ENCODE measurements around the gene OIT3. TPM values are rescaled to one million over a fixed set of nuclear protein-coding genes. Genes with fewer than 3 reads are reported as not detected.

OIT3 gene
- total RNA-seq, result 1.2 TPM

DNA sequence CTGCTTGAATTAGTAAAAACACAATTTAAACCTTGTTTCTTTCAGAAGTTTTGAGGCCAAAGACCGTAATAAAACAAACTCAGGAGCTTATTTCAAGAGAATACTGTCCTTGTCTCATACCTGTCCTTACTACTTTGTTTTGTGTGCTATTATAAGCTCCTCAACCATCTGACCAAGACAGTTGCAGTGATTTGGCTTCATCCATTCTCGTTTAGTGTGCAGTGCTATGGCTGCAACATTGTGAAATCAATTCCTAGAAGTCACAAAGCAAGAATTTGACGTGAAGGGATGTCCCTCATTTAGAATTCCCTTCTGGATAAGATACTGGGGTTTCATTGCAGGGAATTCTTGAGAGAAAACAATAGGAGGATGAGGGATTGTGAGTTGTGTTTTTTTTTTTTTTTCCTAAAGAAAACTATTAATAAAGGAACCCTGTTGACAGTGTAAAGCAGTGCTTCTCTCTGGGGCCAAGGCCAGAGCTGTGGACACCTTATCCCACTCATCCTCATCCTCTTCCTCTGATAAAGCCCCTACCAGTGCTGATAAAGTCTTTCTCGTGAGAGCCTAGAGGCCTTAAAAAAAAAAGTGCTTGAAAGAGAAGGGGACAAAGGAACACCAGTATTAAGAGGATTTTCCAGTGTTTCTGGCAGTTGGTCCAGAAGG, at the start of gene OIT3:
Gene OIT3, plus strand, starts transcription at position 604 of the 663 bp plus-strand sequence. CDS start 60 bp downstream, outside the sequence.
- FAIRE-seq (no peak), DNase-seq (ENCODE audit: low spot score in 2 of 2) (no peak)

DNA sequence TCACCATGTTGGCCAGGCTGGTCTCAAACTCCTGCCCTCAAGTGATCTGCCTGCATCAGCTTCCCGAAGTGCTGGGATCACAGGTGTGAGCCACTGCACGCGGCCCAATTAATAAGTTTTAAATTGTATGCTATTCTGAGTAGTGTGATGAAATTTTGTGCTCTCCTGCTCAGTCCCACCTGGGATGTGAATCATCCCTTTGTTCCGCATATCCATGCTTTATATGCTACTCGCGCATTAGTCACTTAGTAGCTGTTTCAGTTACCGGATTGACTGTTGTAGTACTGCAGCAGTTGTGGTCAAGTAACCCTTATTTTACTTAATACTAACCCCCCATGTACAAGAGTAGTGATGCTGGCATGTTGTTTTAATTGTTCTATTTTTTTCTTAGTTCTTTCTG, 47.3 kb upstream of the OIT3 start:
- DNase-seq (ENCODE audit: low spot score in 2 of 2) (no peak), FAIRE-seq (no peak)

DNA sequence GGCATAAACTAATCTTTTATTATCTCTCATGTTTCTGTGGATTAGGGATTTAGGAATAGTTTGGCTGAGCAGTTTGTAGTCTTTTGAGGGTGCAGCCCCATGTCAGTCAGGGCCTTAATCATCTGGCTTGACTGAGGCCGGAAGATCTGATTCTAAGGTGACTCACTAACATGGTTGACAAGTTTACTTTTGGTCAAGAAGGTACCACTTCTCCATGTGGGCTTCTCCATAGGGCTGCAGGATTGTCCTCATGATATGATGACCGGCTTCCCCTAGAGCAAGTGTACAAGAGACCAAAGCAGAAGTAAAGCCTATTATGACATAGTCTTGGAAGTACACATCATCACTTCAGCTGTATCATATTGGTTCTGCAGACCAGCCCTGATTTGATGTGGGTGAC, 45.9 kb upstream of the OIT3 start:
- FAIRE-seq (no peak), DNase-seq (ENCODE audit: low spot score in 2 of 2) (no peak)

DNA sequence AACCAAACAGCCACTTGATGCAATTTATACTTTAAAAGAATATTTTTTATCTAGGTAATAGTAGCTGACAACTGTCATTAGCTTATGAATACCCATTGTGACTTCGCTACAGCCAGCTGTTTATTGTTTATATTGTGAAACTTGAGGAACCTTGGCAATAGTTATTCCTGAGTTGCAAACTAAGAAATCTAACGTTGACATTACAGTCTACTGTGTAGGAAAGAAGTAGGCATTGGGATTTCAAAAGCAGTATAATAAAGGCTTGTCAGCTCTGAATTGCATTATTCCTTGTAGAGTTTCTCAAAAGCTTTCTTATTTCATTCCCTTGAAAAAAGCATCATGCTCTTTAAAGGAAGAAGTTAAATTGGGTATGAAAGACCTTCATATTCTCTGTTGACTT, 42.7 kb upstream of the OIT3 start:
- DNase-seq (ENCODE audit: low spot score in 2 of 2), result no peak
- no peak for FAIRE-seq

DNA sequence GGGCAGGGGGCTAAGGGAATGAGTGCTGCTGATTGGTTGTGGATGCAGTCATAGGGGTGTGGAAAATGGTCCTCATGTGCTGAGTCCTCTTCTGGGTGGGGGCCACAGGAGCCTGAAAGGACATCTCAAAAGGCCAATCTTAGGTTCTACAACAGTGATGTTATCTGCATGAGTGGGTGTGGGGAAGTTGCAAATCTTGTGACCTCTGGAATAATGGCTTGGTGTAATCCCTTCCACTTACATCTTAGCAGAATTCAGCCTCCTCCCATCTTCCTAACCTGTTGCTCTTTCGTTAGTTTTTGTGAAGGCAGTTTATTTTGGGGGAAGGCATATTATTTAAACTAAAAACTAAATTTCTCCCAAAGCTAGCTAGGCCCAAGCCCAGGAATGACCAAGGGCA, 42.0 kb upstream of the OIT3 start:
- FAIRE-seq, result no peak
- no peak for DNase-seq (ENCODE audit: low spot score in 2 of 2)

DNA sequence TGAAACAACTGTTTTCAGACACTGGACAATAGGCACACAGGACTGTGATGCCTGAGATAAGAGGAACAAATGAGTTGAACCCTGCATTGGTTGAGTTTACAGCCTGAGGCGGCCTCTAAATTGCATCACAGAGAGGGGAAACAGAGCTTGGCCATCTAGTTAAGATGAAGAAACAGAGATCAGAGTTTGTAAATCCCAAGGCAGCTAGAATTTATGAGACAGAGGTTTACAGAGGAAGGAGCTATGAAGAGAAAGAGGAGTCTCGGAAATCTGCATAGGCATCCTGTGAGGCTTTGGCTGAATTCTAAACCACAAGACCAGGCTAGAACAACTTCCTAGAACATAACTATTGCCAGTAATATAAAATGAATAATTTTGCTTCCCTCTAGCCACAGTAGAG, 41.0 kb upstream of the OIT3 start:
- no peak for DNase-seq (ENCODE audit: low spot score in 2 of 2)
- no peak for FAIRE-seq

DNA sequence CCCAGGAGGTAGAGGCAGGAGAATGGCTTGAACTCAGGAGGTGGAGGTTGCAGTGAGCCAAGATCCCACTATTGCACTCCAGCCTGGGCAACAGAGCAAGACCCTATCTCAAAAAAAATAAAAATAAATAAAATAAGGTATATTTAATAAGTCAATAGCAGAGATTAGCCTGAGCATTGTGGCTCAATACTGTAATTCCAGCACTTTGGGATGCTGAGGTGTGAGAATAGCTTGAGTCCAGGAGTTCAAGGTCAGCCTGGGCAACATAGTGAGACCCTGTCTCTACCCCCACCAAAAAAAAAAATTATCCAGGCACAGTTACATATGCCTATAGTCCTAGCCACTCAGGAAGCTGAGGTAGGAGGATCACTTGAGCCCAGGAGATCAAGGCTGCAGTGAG, 38.4 kb upstream of the OIT3 start:
- DNase-seq (ENCODE audit: low spot score in 2 of 2) (no peak), FAIRE-seq (no peak)

DNA sequence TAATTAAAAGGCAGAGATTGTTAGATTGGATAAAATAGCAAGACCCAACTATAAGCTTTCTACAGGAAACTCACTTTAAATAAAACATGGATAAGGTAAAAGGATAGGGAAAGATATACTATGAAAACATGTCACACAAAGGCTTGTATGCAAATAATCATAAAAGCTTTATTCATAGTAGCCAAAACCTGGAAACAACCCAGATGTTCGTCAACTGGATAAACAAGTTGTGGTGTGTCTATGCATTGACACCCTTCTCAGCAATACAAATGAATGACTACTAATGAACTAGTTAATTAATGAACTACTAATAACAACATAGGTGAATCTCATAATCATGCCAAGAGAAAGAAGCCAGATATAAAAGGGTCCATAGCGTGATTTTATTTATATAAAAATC, 37.7 kb upstream of the OIT3 start:
- FAIRE-seq, result no peak
- DNase-seq (ENCODE audit: low spot score in 2 of 2), result no peak

DNA sequence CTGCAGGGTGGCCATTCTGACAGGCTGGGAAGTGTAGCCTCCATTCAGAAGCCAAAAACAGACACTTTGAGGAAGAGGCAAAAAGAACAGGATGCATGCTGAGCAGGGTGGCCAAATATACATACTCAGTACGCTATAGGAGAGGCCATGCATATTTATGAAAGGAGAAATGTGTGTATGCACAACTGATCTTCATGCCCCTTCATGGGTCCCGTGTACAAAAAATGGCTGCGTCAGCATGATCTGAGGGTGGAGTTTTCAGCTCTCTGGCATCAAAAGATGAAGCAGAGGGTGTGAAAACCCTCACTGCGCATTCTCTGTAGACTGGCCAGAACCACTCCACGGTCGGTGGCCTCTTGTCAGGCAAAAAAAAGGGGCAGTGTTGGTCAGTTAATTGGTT, 35.5 kb upstream of the OIT3 start:
- no peak for DNase-seq (ENCODE audit: low spot score in 2 of 2)
- no peak for FAIRE-seq

DNA sequence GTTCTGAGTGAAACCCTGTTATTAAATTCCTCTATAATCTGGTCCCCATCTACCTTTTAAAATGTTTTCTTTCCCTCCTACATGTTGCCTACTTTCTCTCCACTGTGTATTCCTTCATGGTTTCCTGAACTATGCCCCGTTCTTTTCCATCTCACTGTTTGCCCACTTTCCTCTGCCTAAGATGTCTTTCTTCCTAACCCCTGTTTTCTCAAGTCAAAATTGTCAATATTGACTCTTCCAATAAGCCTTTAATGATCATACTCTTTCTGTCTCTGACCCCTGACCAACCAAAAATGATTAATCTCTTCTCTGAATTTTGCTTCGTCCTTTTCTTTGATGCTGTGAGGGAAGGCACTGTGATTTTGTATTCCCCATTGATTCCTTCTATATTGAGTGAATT, 30.6 kb upstream of the OIT3 start:
- FAIRE-seq (no peak), DNase-seq (ENCODE audit: low spot score in 2 of 2) (no peak)

DNA sequence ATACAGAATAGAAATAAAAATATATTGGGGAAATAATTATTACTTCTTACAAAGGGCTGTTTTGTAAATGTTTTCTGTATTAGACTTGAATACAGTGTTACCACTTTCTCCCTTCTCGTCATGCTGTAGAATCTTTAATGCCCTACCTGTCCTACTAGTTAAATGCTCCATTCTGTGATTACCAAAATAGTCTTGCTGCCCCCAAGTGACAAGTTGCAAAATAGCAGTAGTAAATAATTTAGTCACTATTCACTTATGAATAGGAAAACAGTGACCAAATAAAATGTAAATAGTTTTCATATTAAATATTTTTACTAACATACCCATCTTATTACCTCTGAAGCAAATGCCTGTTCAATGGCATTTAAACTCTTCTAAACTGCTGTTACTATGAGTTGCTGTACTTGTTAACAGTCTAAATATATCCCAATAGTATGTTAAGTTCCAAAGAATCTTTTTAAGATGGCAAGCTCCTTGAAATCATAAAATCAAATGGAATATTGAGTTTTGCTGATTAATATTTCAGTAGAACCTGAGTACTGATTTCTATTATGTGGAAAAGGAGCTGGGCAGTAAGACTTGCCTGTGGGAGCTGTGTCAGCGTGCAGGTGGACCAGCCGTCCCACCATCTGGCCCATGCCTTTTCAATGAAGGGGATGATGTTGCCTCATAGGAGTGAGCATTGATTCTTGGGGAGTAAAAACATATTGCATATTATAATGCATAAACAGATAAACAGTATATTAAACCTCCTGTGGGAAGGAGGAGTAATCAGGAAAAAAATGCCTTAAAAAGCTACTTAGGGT, 18.1 kb upstream of the OIT3 start:
- DNase-seq (ENCODE audit: low spot score in 2 of 2) (no peak), FAIRE-seq (no peak)

DNA sequence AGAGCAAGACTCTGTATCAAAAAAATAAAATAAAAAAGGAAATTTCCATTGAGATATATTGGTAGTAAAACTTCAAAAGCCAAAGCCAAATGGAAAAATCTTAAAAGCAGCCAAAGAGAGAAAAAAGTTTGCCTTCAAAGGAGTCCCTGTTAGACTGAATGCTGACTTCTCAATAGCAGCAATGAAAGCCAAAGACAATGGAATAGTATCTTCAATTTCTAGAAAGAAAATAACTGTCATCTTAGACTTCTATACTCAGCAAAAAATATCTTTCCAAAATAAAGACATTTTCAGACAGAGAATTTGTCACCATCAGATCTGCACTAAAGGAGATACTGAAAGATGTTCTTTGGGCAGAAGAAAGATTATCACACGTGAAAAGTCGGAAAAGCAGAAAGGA, 14.3 kb upstream of the OIT3 start:
- DNase-seq (ENCODE audit: low spot score in 2 of 2), result no peak

DNA sequence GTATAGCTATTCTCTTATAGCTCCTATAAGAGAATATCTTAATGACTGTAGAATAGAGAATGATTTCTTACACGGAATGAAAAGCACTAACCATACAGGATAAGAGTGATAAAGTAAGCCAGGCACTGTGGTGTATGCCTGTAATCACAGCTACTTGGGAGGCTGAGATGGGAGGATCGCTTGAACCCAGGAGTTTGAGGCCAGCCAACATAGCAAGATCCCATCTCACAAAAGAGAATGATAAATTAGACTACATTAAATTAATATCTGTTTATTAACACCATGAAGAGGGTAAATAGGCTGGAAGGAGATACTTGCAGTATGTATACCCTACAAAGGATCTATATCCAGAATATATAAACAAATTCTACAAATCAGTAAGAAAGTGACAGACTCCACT, 12.2 kb upstream of the OIT3 start:
- FAIRE-seq (no peak), DNase-seq (ENCODE audit: low spot score in 2 of 2) (no peak)

More for the DNA sequence above, 14.3 kb upstream of the OIT3 start:
- FAIRE-seq, result no peak

DNA sequence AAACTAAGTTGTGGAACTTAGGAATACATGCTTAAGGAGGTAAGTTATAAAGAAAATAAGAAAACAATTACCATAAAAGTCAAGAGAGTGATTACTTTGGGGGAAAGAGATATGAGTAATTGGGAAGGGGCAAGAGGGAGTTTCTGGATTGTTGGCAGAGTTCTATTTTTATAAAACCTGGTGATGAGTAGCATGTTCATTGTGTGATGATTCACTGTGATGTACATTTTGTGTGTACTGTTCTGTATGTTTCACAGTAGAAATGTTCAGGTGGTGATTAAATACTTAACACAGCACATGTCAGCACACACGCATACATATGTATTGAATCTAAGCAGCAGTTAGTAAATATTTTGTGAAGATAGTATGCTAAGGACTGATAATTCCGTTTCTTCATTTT, 9.7 kb upstream of the OIT3 start:
- no peak for FAIRE-seq
- DNase-seq (ENCODE audit: low spot score in 2 of 2), result no peak

DNA sequence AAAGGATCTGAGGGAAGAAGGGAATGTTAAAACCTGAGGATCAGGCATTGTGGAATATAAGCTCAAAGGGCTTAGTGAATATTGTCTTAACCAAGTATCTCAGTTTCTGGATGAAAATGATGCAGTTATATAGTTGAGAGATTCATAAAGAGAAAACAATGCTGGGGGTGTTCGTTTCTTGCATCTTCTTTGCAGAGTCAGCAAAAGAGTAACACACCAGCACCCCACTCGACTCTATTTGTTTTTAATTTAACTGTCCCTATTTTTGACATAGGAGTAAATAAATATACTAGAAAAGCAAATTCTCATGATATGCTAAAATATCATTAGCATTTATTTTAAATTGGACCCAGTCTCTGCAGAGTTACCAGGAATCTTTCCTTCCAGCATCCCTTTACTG, 7.6 kb upstream of the OIT3 start:
- no peak for FAIRE-seq
- no peak for DNase-seq (ENCODE audit: low spot score in 2 of 2)

DNA sequence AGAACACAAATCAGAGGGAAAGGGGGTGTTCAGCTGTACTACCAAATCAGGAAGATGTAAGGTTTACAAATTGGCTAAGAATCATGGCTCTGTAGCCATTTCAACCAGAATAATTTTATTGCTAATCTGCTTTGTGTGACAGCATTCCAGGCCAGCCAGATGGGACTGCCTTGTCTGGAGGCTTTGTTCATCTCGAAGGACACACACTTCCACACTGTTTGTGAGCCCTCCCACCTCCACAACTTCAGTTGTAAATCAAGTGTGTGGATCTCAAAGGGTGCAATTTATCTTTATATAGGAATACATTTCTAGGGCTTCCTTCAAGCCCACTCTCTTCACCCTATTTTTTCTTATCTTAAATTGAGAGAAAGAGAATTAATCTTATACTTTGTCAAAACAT, 6.9 kb upstream of the OIT3 start:
- DNase-seq (ENCODE audit: low spot score in 2 of 2), result no peak
- no peak for FAIRE-seq

DNA sequence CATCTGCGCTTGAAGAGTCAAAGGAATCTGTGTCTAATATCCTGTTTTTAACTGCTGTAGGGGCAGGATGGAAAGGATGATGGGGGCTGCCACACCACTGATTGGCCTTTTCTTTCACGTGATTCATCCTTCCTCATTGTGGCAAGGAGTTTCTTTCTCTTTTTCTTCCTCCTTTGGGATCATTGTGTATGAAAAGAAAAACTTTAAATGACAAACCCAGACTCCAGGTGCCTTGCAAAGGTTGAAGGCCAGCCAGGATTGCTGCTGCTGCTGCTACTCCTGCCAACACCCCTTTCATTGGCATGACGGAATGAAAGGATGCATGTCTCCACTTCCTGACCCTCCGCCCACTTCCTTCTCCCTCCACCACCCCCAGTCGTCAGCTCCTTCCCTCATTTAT, 6.5 kb upstream of the OIT3 start:
- DNase-seq (ENCODE audit: low spot score in 2 of 2), result no peak
- no peak for FAIRE-seq

DNA sequence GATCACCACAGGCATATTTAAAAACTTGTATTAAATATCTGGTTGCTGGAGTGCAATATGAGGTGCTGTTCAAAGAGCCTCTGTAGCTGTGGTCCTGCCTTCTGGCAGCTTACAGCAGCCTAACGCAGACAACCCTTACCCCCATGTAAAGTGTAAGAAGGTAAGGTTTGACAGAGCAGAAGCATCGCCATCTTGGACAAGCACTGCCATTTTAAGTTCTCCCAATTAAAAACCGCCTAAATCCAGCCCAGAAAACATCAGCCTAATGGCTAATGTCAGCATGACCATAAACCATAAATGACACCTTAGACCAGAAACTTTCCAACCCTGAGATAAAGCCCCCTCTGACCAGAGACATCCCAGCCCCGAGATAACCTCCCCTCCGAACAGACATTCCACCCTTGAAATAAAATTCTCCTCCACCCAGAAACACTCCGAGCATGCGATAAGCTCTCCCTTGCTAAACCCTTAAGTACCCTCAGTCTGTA, 5.3 kb upstream of the OIT3 start:
- DNase-seq (ENCODE audit: low spot score in 2 of 2) (no peak), FAIRE-seq (no peak)

DNA sequence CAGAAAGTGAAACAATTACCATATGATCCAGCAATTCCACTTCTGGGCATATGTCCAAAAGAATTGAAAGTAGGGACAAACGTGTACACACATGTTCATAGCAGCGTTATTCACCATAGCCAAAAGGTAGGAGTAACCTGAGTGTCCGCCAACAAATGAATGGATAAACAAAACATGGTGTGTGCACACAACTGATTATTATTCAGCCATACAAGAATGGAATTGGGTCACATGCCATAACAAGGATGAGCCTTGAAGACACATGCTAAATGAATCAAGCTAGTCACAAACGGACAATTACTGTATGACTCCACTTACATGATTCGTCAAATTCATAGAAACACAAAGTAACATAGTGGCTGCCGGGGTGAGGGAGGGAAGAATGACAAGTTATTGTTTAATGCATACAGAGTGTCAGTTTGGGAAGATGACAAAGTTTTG, 4.1 kb upstream of the OIT3 start:
- no peak for FAIRE-seq
- no peak for DNase-seq (ENCODE audit: low spot score in 2 of 2)

DNA sequence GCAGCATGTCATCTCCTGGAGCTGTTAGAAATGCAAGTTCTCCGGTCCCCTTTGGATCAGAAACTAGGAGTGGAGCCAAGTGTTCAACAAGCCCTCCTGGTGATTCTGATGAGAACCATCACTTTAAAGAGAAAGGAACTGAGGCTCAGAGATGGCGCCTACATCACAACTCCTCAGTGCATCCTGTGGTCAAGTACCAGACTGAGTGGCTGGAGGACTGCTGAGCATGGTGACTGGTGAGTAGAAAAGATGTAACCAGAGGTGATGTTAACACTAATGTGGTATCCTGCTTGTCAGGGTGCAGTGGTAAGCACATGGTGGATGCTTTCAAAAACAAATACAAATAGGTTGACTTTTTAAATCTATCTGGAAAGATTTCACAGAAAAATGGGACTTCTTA, 3.5 kb upstream of the OIT3 start:
- DNase-seq (ENCODE audit: low spot score in 2 of 2) (no peak), FAIRE-seq (no peak)

DNA sequence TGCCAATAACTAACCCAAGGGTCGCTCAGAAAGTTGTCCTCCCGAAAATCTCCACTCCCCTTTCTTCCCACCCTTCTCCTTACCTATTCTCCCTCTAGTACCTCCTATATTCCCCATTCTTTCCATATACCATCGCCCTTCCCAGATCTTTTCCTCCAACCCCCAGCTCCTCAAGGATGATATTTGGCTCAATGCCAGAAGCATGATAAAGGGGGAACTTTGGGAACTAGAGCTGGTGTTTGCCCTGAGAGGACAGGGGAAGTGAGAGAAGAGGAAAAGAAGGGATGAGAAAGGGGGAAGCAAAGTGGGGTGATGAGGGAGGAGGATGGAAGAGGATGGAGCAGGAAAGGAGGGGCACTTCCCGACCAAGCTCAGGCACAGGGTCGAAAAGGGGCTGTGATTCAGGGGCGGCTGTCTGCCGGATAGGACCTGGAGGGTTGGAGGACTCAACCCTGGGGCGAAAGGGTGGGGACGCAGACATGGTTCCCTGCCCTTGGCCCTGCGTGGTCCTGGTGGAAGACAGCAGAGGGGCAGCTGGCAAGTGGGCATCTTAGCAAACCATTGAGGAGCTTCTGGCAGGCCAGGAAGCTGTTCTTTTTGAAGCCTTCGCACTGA, 1.8 kb downstream of the OIT3 start:
- no peak for FAIRE-seq
- no peak for DNase-seq (ENCODE audit: low spot score in 2 of 2)

DNA sequence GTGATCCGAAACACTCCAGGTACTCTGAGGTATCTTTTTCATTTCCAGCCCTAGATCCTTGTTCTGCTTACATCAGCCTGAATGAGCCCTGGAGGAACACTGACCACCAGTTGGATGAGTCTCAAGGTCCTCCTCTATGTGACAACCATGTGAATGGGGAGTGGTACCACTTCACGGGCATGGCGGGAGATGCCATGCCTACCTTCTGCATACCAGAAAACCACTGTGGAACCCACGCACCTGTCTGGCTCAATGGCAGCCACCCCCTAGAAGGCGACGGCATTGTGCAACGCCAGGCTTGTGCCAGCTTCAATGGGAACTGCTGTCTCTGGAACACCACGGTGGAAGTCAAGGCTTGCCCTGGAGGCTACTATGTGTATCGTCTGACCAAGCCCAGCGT, 5.1 kb downstream of the OIT3 start:
- FAIRE-seq, result no peak
- DNase-seq (ENCODE audit: low spot score in 2 of 2), result no peak

Data from frontal cortex (tissue), 4 donors.